ENCODE measurements around the gene LRRC4C. TPM values are rescaled to one million over a fixed set of nuclear protein-coding genes. Genes with fewer than 3 reads are reported as not detected.

Gene LRRC4C
- total RNA-seq, result 1 to 10 TPM in 1 of 2 donors, under 1 TPM in 1; 0.95 to 3.2 TPM

DNA sequence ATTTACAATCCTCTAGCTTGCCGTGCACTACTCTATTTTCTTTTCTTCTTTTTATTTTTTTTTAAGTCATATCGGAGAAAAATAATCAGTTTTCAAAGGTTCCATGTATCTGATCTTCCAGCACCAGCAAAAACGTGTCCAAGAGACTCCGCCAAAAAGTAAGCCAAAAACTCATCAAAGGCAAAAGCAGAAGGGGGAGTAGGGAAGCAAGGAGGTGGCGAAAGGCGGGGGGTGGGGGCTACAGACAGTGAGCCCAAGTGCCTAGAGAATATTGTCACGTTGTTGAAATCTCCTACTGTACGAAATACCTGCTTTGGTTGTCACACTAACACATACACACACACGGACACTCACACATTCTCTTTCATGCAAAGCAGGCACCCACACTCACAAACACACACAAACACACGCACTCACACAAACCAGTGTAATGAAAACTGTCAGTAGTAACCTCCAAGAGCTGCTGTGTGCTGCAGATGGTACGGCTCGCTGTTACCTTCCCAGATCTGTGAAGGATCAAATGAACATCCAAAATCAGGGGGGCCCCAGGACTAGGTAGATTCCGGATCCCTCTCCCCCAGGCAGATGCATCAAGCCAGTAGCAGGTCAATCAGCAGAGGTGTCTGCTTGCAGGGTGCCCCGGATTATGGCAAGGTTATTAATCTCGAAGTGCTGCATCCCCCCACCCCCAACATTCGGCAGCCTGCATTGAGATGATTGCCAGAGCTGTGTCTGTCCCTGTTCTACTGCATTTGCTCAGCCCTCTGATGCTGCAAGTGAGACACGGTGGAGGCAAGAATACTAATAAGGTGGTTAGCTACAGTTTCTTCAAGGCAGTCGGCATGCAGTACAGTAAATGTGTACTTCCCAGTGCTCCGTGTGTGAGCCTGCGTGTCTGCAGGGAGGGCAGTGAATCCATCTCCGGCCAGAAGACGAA is at the start of gene LRRC4C:
Gene LRRC4C, minus strand, starts transcription at position 188 of the 937 bp plus-strand sequence.
- ATAC-seq (ENCODE audit: insufficient number of reproducible peaks, low FRiP score, low read depth), result no peak
- H3K4me1 ChIP-seq (ENCODE audit: control insufficient read depth in 1 of 2, low read depth in 2 of 2), result no peaks in the 10 kb centered on the region
- H3K27ac ChIP-seq, result no peak within 1 kb of the TSS
- H3K9me3 ChIP-seq, result no peaks in the 10 kb centered on the region
- no peak within 1 kb of the TSS for H3K4me3 ChIP-seq
- no peaks in the 10 kb centered on the region for H3K36me3 ChIP-seq
- DNase-seq (ENCODE audit: low spot score), result no peak
- TF ChIP-seq CTCF (IDR thresholded peaks at IDR 0.05), result no peak
- no peaks in the 10 kb centered on the region for H3K27me3 ChIP-seq (replicated peaks; ENCODE audit: insufficient read depth)

- no peak for TF ChIP-seq CTCF (IDR thresholded peaks at IDR 0.05)
- DNase-seq (ENCODE audit: low spot score) (no peak), ATAC-seq (ENCODE audit: insufficient number of reproducible peaks, low FRiP score, low read depth) (no peak)
- Histone ChIP-seq H3K4me3 (no peak overlapping the region), H3K36me3 (no peaks in the 10 kb centered on the region), H3K27ac (no peak overlapping the region), H3K4me1 (ENCODE audit: control insufficient read depth in 1 of 2, low read depth in 2 of 2) (no peaks in the 10 kb centered on the region), H3K9me3 (no peaks in the 10 kb centered on the region), H3K27me3 (replicated peaks; ENCODE audit: insufficient read depth) (no peaks in the 10 kb centered on the region)
Observed at GRCh38 chr11:41508121-41508520, 48.7 kb upstream of the LRRC4C start.

DNA sequence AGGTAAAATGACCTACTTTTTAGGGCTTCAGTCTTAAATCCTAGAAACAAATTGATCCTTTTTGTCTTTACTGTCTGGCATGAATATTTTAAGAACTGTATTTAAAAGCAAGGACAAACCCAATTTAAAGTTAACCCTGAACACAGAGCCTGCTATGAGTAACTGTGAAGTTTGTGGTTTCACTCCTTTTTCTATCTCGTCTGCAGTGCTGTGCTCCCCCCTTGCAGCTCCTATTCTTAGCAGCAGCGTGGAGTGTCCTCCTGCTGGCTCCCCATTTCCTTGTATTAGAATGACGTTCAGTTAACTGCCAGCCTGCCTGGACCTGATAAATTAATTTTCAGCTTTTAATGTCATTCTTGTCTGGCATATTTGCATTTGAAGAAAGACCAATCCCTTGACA is 40.0 kb upstream of the LRRC4C start:
- Histone ChIP-seq H3K4me1 (ENCODE audit: control insufficient read depth in 1 of 2, low read depth in 2 of 2) (no peaks in the 10 kb centered on the region), H3K9me3 (no peaks in the 10 kb centered on the region), H3K27me3 (replicated peaks; ENCODE audit: insufficient read depth) (no peaks in the 10 kb centered on the region), H3K4me3 (no peak overlapping the region), H3K27ac (no peak overlapping the region), H3K36me3 (no peaks in the 10 kb centered on the region)
- no peak for TF ChIP-seq CTCF (IDR thresholded peaks at IDR 0.05)
- DNase-seq (ENCODE audit: low spot score) (no peak), ATAC-seq (ENCODE audit: insufficient number of reproducible peaks, low FRiP score, low read depth) (no peak)

GRCh38 chr11:41498726-41499125 is 39.3 kb upstream of the LRRC4C start:
- no peak for TF ChIP-seq CTCF (IDR thresholded peaks at IDR 0.05)
- no peaks in the 10 kb centered on the region for H3K27me3 ChIP-seq (replicated peaks; ENCODE audit: insufficient read depth)
- H3K4me3 ChIP-seq, result no peak overlapping the region
- ATAC-seq (ENCODE audit: insufficient number of reproducible peaks, low FRiP score, low read depth) (no peak), DNase-seq (ENCODE audit: low spot score) (no peak)
- no peaks in the 10 kb centered on the region for H3K36me3 ChIP-seq
- H3K27ac ChIP-seq, result no peak overlapping the region
- H3K9me3 ChIP-seq, result no peaks in the 10 kb centered on the region
- no peaks in the 10 kb centered on the region for H3K4me1 ChIP-seq (ENCODE audit: control insufficient read depth in 1 of 2, low read depth in 2 of 2)

- Histone ChIP-seq H3K4me1 (ENCODE audit: control insufficient read depth in 1 of 2, low read depth in 2 of 2) (no peaks in the 10 kb centered on the region), H3K27me3 (replicated peaks; ENCODE audit: insufficient read depth) (no peaks in the 10 kb centered on the region), H3K36me3 (no peaks in the 10 kb centered on the region), H3K9me3 (no peaks in the 10 kb centered on the region), H3K4me3 (no peak overlapping the region), H3K27ac (no peak overlapping the region)
- no peak for DNase-seq (ENCODE audit: low spot score)
- no peak for TF ChIP-seq CTCF (IDR thresholded peaks at IDR 0.05)
- ATAC-seq (ENCODE audit: insufficient number of reproducible peaks, low FRiP score, low read depth), result no peak
Observed at GRCh38 chr11:41497974-41498373, 38.5 kb upstream of the LRRC4C start.
